ENCODE data around the gene P2RY6. TPM values are rescaled to one million over a fixed set of nuclear protein-coding genes. Genes with fewer than 3 reads are reported as not detected.

Gene P2RY6
- total RNA-seq, 2 donors from 2014 or later: not detected

GRCh38 chr11:73313652-73314051 lies 41.5 kb downstream of the P2RY6 start:
- DNase-seq (ENCODE audit: low spot score in 2 of 2) (no peak), ATAC-seq (no peak)
- Mint-ChIP-seq H3K36me3 (no peaks in the 10 kb centered on the region), H3K9me3 (no peaks in the 10 kb centered on the region), H3K27ac (peak overlapping the region in 1 of 2 donors; percentile 60)

- no peak for DNase-seq (ENCODE audit: low spot score in 2 of 2)
- no peak overlapping the region for H3K27ac Mint-ChIP-seq
- ATAC-seq: peak in 1 of 2 donors; percentile 20
- H3K9me3 Mint-ChIP-seq: no peaks in the 10 kb centered on the region
- no peaks in the 10 kb centered on the region for H3K36me3 Mint-ChIP-seq
Measured at GRCh38 chr11:73314117-73314961, 42.2 kb downstream of the P2RY6 start.

- no peak overlapping the region for H3K27ac Mint-ChIP-seq
- no peaks in the 10 kb centered on the region for H3K36me3 Mint-ChIP-seq
- no peaks in the 10 kb centered on the region for H3K9me3 Mint-ChIP-seq
- ATAC-seq (no peak), DNase-seq (ENCODE audit: low spot score in 2 of 2) (no peak)
Measured at GRCh38 chr11:73315293-73316020, 43.3 kb downstream of the P2RY6 start.

GRCh38 chr11:73316422-73316821 lies 44.3 kb downstream of the P2RY6 start:
- DNase-seq (ENCODE audit: low spot score in 2 of 2): no peak
- H3K36me3 Mint-ChIP-seq: no peaks in the 10 kb centered on the region
- no peaks in the 10 kb centered on the region for H3K9me3 Mint-ChIP-seq
- H3K27ac Mint-ChIP-seq: peak overlapping the region in 1 of 2 donors; percentile 0
- no peak for ATAC-seq

- ATAC-seq (no peak), DNase-seq (ENCODE audit: low spot score in 2 of 2) (no peak)
- Mint-ChIP-seq H3K27ac (no peak overlapping the region), H3K9me3 (no peaks in the 10 kb centered on the region), H3K36me3 (no peaks in the 10 kb centered on the region)
Measured at GRCh38 chr11:73317373-73317772, 45.2 kb downstream of the P2RY6 start.

GRCh38 chr11:73317803-73318202 lies 45.7 kb downstream of the P2RY6 start:
- H3K36me3 Mint-ChIP-seq: no peaks in the 10 kb centered on the region
- ATAC-seq (no peak), DNase-seq (ENCODE audit: low spot score in 2 of 2) (no peak)
- no peak overlapping the region for H3K27ac Mint-ChIP-seq
- no peaks in the 10 kb centered on the region for H3K9me3 Mint-ChIP-seq

- ATAC-seq: no peak
- no peak for DNase-seq (ENCODE audit: low spot score in 2 of 2)
- Mint-ChIP-seq H3K9me3 (no peaks in the 10 kb centered on the region), H3K36me3 (no peaks in the 10 kb centered on the region), H3K27ac (peak overlapping the region in 1 of 2 donors; percentile 13)
Measured at GRCh38 chr11:73318501-73319011, 46.4 kb downstream of the P2RY6 start.

- no peak for ATAC-seq
- no peak for DNase-seq (ENCODE audit: low spot score in 2 of 2)
- Mint-ChIP-seq H3K27ac (peak overlapping the region in 1 of 2 donors; percentile 68), H3K9me3 (no peaks in the 10 kb centered on the region), H3K36me3 (no peaks in the 10 kb centered on the region)
Measured at GRCh38 chr11:73320763-73321603, 48.8 kb downstream of the P2RY6 start.

GRCh38 chr11:73321604-73322381 lies 49.7 kb downstream of the P2RY6 start:
- Mint-ChIP-seq H3K27ac (peak overlapping the region in 1 of 2 donors; percentile 68), H3K9me3 (no peaks in the 10 kb centered on the region), H3K36me3 (no peaks in the 10 kb centered on the region)
- DNase-seq (ENCODE audit: low spot score in 2 of 2) (no peak), ATAC-seq (no peak)

- Mint-ChIP-seq H3K36me3 (no peaks in the 10 kb centered on the region), H3K27ac (peak overlapping the region in 1 of 2 donors; percentile 68), H3K9me3 (no peaks in the 10 kb centered on the region)
- DNase-seq (ENCODE audit: low spot score in 2 of 2): no peak
- no peak for ATAC-seq
Measured at GRCh38 chr11:73322382-73323306, 50.5 kb downstream of the P2RY6 start.

- no peaks in the 10 kb centered on the region for H3K9me3 Mint-ChIP-seq
- no peak for ATAC-seq
- no peak for DNase-seq (ENCODE audit: low spot score in 2 of 2)
- H3K36me3 Mint-ChIP-seq: no peaks in the 10 kb centered on the region
- H3K27ac Mint-ChIP-seq: no peak overlapping the region
Measured at GRCh38 chr11:73323464-73323863, 51.3 kb downstream of the P2RY6 start.

GRCh38 chr11:73324116-73324515 lies 52.0 kb downstream of the P2RY6 start:
- peak overlapping the region in 1 of 2 donors; percentile 51 for H3K27ac Mint-ChIP-seq
- DNase-seq (ENCODE audit: low spot score in 2 of 2) (no peak), ATAC-seq (no peak)
- no peaks in the 10 kb centered on the region for H3K9me3 Mint-ChIP-seq
- no peaks in the 10 kb centered on the region for H3K36me3 Mint-ChIP-seq

- ATAC-seq (no peak), DNase-seq (ENCODE audit: low spot score in 2 of 2) (no peak)
- Mint-ChIP-seq H3K27ac (peak overlapping the region in 1 of 2 donors; percentile 51), H3K36me3 (no peaks in the 10 kb centered on the region), H3K9me3 (no peaks in the 10 kb centered on the region)
Measured at GRCh38 chr11:73324665-73325035, 52.5 kb downstream of the P2RY6 start.

GRCh38 chr11:73325036-73325981 lies 53.2 kb downstream of the P2RY6 start:
- Mint-ChIP-seq H3K9me3 (no peaks in the 10 kb centered on the region), H3K36me3 (no peaks in the 10 kb centered on the region), H3K27ac (peak overlapping the region in 1 of 2 donors; percentile 51)
- DNase-seq (ENCODE audit: low spot score in 2 of 2): no peak
- ATAC-seq: no peak

All from activated naive CD4-positive, alpha-beta T cell treated with anti-CD3 and anti-CD28 coated beads, Interleukin-2, amount 50 U/mL, for 72 hours (primary cell).